Neural progenitor cell (in vitro differentiated cells): Measurements from ENCODE around the gene GP1BA. TPM values are rescaled to one million over a fixed set of nuclear protein-coding genes. Genes with fewer than 3 reads are reported as not detected.

ENCODE experiments used
- DNase-seq: peaks from one replicate; pipeline ENCODE4 v3.0.0-alpha.2; 2016; ENCODE audit warnings: low spot score
- H2AFZ ChIP-seq: fragments of 200-600 bp; sonication (generic); replicated peaks from 2 replicates; pipeline ENCODE4 v1.6.1; 2016; ENCODE audit warnings: antibody characterized with exemption
- H3F3A ChIP-seq: fragments of 200-600 bp; sonication (generic); 2 replicates; pipeline ENCODE4 v1.6.1; 2016; ENCODE audit warnings: antibody characterized with exemption, low read depth
- H3K27ac ChIP-seq: fragments of 200-600 bp; sonication (generic); 2 replicates; pipeline ENCODE4 v1.5.1; 2016; ENCODE audit warnings: mild to moderate bottlenecking
- H3K27me3 ChIP-seq: fragments of 200-600 bp; sonication (generic); 2 replicates; pipeline ENCODE4 v1.6.1; 2016; ENCODE audit warnings: mild to moderate bottlenecking, moderate library complexity
- H3K36me3 ChIP-seq: fragments of 200-600 bp; sonication (generic); 2 replicates; pipeline ENCODE4 v1.5.1; 2016
- H3K4me1 ChIP-seq: fragments of 200-600 bp; sonication (generic); 2 replicates; pipeline ENCODE4 v1.6.1; 2016; ENCODE audit warnings: mixed run types
- H3K4me2 ChIP-seq: fragments of 200-600 bp; sonication (generic); 2 replicates; pipeline ENCODE4 v1.6.1; 2016
- H3K4me3 ChIP-seq: fragments of 200-600 bp; sonication (generic); 2 replicates; pipeline ENCODE4 v1.5.1; 2016
- H3K79me2 ChIP-seq: fragments of 200-600 bp; sonication (generic); 2 replicates; pipeline ENCODE4 v1.6.1; 2016; ENCODE audit warnings: low read depth
- H3K9ac ChIP-seq: fragments of 200-600 bp; sonication (generic); 2 replicates; pipeline ENCODE4 v1.6.1; 2016
- H3K9me3 ChIP-seq: fragments of 200-600 bp; sonication (generic); 2 replicates; pipeline ENCODE4 v1.5.1; 2016; ENCODE audit warnings: low read depth
- H4K20me1 ChIP-seq: fragments of 200-600 bp; sonication (generic); 2 replicates; pipeline ENCODE4 v1.6.1; 2016; ENCODE audit warnings: low read depth
- H3K27ac Mint-ChIP-seq: 3 replicates; pipeline ENCODE4 v1.8.0; 2021; ENCODE audit warnings: mixed read lengths
- H3K27me3 Mint-ChIP-seq: 2 replicates; pipeline ENCODE4 v1.8.0; 2022; ENCODE audit warnings: low read depth, mild to moderate bottlenecking, inconsistent platforms, moderate library complexity, mixed read lengths; ENCODE audit not compliant: insufficient read depth
- H3K36me3 Mint-ChIP-seq: 3 replicates; pipeline ENCODE4 v1.8.0; 2021; ENCODE audit warnings: mixed read lengths
- H3K4me1 Mint-ChIP-seq: 3 replicates; pipeline ENCODE4 v1.8.0; 2021; ENCODE audit warnings: mixed read lengths
- H3K4me3 Mint-ChIP-seq: 3 replicates; pipeline ENCODE4 v1.8.0; 2021; ENCODE audit warnings: mild to moderate bottlenecking, moderate library complexity, mixed read lengths
- H3K9me3 Mint-ChIP-seq: 3 replicates; pipeline ENCODE4 v1.8.0; 2020; ENCODE audit warnings: mixed read lengths
- CTCF ChIP-seq: fragments of 200-600 bp; sonication (generic); IDR thresholded peaks from 2 replicates; pipeline ENCODE4 v1.5.1; 2017; ENCODE audit warnings: antibody characterized with exemption, mild to moderate bottlenecking
- EZH2 ChIP-seq: fragments of 200-600 bp; sonication (generic); IDR thresholded peaks from 2 replicates; pipeline ENCODE4 v1.6.1; 2017; ENCODE audit warnings: antibody characterized with exemption, mild to moderate bottlenecking, moderate library complexity
- EZH2phosphoT487 ChIP-seq: fragments of 200-600 bp; sonication (generic); IDR thresholded peaks from 2 replicates; pipeline ENCODE4 v1.6.1; 2017; ENCODE audit warnings: antibody characterized with exemption
- total RNA-seq: library from RNA; depleted of rRNA; stranded (reverse); fragments of >200 nt; gene quantifications from 2 replicates; pipeline ENCODE4 v1.2.3, GENCODE V29; 2015; ENCODE audit warnings: low replicate concordance

Gene GP1BA
- total RNA-seq, 1 donor from 2014 or later = not detected

DNA sequence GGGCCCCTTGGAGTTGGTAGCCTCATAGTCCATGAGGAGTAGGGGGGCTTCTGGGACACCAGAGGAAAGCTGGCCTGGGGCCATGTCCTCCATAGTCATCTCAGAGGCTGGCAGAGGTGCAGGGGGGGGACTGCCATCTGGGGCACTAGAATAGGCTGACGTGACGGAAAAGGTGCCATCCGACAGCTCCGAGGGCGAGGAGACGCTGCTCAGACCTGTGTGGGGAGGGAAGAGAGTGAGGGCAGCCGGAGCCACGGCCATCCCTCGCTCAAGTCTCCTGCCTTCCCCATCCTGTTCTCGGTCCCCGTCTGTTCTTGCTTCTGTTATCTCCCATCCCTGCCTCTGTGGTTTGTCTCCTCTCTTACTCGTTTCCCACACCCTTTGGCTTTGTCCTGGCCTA lies 40.2 kb downstream of the GP1BA start:
- Mint-ChIP-seq H3K4me3 (no peak overlapping the region), H3K36me3 (peaks cover 11% of the 10 kb centered on the region), H3K4me1 (peaks cover 22% of the 10 kb centered on the region), H3K9me3 (no peaks in the 10 kb centered on the region), H3K27me3 (peaks cover 4% of the 10 kb centered on the region), H3K27ac (peak overlapping the region; percentile 93)
- no peak overlapping the region for H3K27ac ChIP-seq
- H4K20me1 ChIP-seq = peaks cover 40% of the 10 kb centered on the region
- no peak overlapping the region for H3K4me3 ChIP-seq
- H3K9ac ChIP-seq = no peak overlapping the region
- no peak overlapping the region for H2AFZ ChIP-seq
- DNase-seq = no peak
- peaks cover 18% of the 10 kb centered on the region for H3K79me2 ChIP-seq
- H3K27me3 ChIP-seq = peaks cover 38% of the 10 kb centered on the region
- TF ChIP-seq CTCF = no peak
- TF ChIP-seq EZH2 = no peak
- TF ChIP-seq EZH2phosphoT487 = no peak
- peaks cover 8% of the 10 kb centered on the region for H3K4me1 ChIP-seq
- H3K36me3 ChIP-seq = no peaks in the 10 kb centered on the region
- no peaks in the 10 kb centered on the region for H3K9me3 ChIP-seq
- H3F3A ChIP-seq = peaks cover 23% of the 10 kb centered on the region
- H3K4me2 ChIP-seq = no peak overlapping the region

GRCh38 chr17:4972752-4973151 lies 40.7 kb downstream of the GP1BA start:
- peaks cover 22% of the 10 kb centered on the region for H3K4me1 Mint-ChIP-seq
- peak overlapping the region; percentile 93 for H3K27ac Mint-ChIP-seq
- TF ChIP-seq EZH2phosphoT487 (no peak), CTCF (no peak), EZH2 (no peak)
- no peak for DNase-seq
- no peak overlapping the region for H3K4me2 ChIP-seq
- no peaks in the 10 kb centered on the region for H3K9me3 Mint-ChIP-seq
- peaks cover 11% of the 10 kb centered on the region for H3K36me3 Mint-ChIP-seq
- H3K27ac ChIP-seq = no peak overlapping the region
- no peaks in the 10 kb centered on the region for H3K36me3 ChIP-seq
- H3K79me2 ChIP-seq = peaks cover 18% of the 10 kb centered on the region
- H3K4me1 ChIP-seq = peaks cover 8% of the 10 kb centered on the region
- peaks cover 4% of the 10 kb centered on the region for H3K27me3 Mint-ChIP-seq
- H3F3A ChIP-seq = peaks cover 23% of the 10 kb centered on the region
- H3K27me3 ChIP-seq = peaks cover 42% of the 10 kb centered on the region
- no peak overlapping the region for H2AFZ ChIP-seq
- H3K9ac ChIP-seq = no peak overlapping the region
- no peak overlapping the region for H3K4me3 ChIP-seq
- no peaks in the 10 kb centered on the region for H3K9me3 ChIP-seq
- peaks cover 40% of the 10 kb centered on the region for H4K20me1 ChIP-seq
- H3K4me3 Mint-ChIP-seq = no peak overlapping the region

GRCh38 chr17:4973256-4974114 lies 41.4 kb downstream of the GP1BA start:
- Histone ChIP-seq H3K4me2 (no peak overlapping the region), H3K4me3 (no peak overlapping the region), H3K36me3 (no peaks in the 10 kb centered on the region), H3K27ac (no peak overlapping the region), H3K79me2 (peaks cover 13% of the 10 kb centered on the region), H3K9ac (no peak overlapping the region), H3F3A (peaks cover 15% of the 10 kb centered on the region), H3K4me1 (peaks cover 8% of the 10 kb centered on the region), H4K20me1 (peaks cover 40% of the 10 kb centered on the region), H2AFZ (no peak overlapping the region), H3K9me3 (no peaks in the 10 kb centered on the region), H3K27me3 (peaks cover 49% of the 10 kb centered on the region)
- TF ChIP-seq EZH2phosphoT487 (no peak), CTCF (no peak), EZH2 (no peak)
- Mint-ChIP-seq H3K4me1 (peaks cover 22% of the 10 kb centered on the region), H3K4me3 (no peak overlapping the region), H3K9me3 (no peaks in the 10 kb centered on the region), H3K36me3 (peaks cover 11% of the 10 kb centered on the region), H3K27me3 (peaks cover 4% of the 10 kb centered on the region), H3K27ac (peak overlapping the region; percentile 63)
- no peak for DNase-seq
